Lower lobe of right lung (tissue), 2 donors: ENCODE results near the gene CASZ1. TPM values are rescaled to one million over a fixed set of nuclear protein-coding genes. Genes with fewer than 3 reads are reported as not detected.

Experiments used
- ATAC-seq, 2 donors: fragments of 200-7000 bp; cut with Tn5 transposase; one replicate each; pipeline ENCODE4 v1.9.1; 2020 to 2022; ENCODE audit warnings: mild to moderate bottlenecking in 2 of 2, moderate library complexity in 2 of 2
- DNase-seq: peaks from one replicate; pipeline ENCODE4 v3.0.0-alpha.2; 2020
- H3K27ac ChIP-seq: fragments of 200-600 bp; one replicate; pipeline ENCODE4 v1.8.0; 2022
- H3K27me3 ChIP-seq: fragments of 200-600 bp; one replicate; pipeline ENCODE4 v1.8.0; 2022; ENCODE audit warnings: low read depth
- H3K36me3 ChIP-seq: fragments of 200-600 bp; one replicate; pipeline ENCODE4 v1.8.0; 2022; ENCODE audit warnings: mild to moderate bottlenecking
- H3K4me1 ChIP-seq: fragments of 200-600 bp; one replicate; pipeline ENCODE4 v1.8.0; 2022
- H3K4me3 ChIP-seq: fragments of 200-600 bp; one replicate; pipeline ENCODE4 v1.8.0; 2022; ENCODE audit warnings: mild to moderate bottlenecking
- H3K9me3 ChIP-seq: fragments of 200-600 bp; one replicate; pipeline ENCODE4 v1.8.0; 2022
- intact Hi-C: fragments of 100-400 bp; cut with DNase I; formaldehyde crosslinking; loops from one replicate; pipeline ENCODE4 v1.11.0; 2022
- total RNA-seq: library from RNA; stranded (reverse); fragmentation: NEBNext Ultra II Directional; extraction: Animal tissue kit (Norgen Biotek cat#: 25700); gene quantifications from one replicate; pipeline ENCODE4 v1.2.1, GENCODE V29; 2021
- TF ChIP-seq, protein P1 (sequence below): fragments of 200-600 bp; IDR thresholded peaks from one replicate; pipeline ENCODE4 v1.8.0; 2022; ENCODE audit warnings: antibody characterized with exemption, mild to moderate bottlenecking
- donor health status: DM: no; HTN: yes; CAD: no; lungs with severe emphysema.

CASZ1 gene
- total RNA-seq, 1 donor from 2014 or later, result 47.5 TPM

- Histone ChIP-seq H3K4me1 (peaks cover 24% of the 10 kb centered on the region), H3K27ac (no peak overlapping the region), H3K27me3 (no peaks in the 10 kb centered on the region)
Measured at GRCh38 chr1:10735563-10736305, 60.7 kb downstream of the CASZ1 start.

DNA sequence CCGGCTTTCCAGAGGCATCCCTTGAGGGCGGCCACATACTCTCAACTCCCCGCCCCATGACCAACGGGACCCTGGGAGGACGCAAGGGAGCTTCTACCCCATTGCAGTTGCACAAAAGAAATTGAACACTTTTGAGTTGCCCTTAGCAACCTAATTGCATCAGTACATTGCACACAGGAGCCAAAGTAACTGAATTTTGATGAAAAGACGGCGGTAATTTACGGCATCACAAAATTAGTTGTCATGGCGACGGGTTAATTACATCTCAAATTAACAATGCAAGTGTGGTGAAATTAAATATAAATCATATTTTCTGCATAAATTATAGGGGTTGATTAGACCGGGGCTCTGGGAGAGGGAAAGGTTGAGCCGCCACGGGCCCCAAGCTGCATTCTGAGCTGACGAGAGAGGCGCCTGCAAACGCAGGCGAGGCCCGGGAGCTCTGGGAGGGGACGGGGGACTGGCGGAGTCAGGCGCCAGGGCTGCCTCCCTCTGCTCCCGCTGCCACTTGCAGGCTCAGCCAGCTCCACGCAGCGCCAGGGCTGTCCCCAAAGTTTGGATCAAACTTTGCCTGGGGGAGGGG lies 61.4 kb downstream of the CASZ1 start:
- Histone ChIP-seq H3K27ac (no peak overlapping the region), H3K9me3 (no peaks in the 10 kb centered on the region), H3K36me3 (no peaks in the 10 kb centered on the region), H3K27me3 (no peaks in the 10 kb centered on the region), H3K4me3 (no peak overlapping the region), H3K4me1 (peaks cover 24% of the 10 kb centered on the region)
- ATAC-seq, result no peak
- TF ChIP-seq, protein P1, sequence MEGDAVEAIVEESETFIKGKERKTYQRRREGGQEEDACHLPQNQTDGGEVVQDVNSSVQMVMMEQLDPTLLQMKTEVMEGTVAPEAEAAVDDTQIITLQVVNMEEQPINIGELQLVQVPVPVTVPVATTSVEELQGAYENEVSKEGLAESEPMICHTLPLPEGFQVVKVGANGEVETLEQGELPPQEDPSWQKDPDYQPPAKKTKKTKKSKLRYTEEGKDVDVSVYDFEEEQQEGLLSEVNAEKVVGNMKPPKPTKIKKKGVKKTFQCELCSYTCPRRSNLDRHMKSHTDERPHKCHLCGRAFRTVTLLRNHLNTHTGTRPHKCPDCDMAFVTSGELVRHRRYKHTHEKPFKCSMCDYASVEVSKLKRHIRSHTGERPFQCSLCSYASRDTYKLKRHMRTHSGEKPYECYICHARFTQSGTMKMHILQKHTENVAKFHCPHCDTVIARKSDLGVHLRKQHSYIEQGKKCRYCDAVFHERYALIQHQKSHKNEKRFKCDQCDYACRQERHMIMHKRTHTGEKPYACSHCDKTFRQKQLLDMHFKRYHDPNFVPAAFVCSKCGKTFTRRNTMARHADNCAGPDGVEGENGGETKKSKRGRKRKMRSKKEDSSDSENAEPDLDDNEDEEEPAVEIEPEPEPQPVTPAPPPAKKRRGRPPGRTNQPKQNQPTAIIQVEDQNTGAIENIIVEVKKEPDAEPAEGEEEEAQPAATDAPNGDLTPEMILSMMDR, result no peak
- no peak for DNase-seq
- intact Hi-C loops, result no loop called here

More at GRCh38 chr1:10735563-10736305, 60.7 kb downstream of the CASZ1 start:
- intact Hi-C loops, result no loop called here
- H3K9me3 ChIP-seq, result no peaks in the 10 kb centered on the region
- no peaks in the 10 kb centered on the region for H3K36me3 ChIP-seq
- no peak for ATAC-seq
- DNase-seq, result no peak
- no peak overlapping the region for H3K4me3 ChIP-seq
- TF ChIP-seq, protein P1, result no peak

DNA sequence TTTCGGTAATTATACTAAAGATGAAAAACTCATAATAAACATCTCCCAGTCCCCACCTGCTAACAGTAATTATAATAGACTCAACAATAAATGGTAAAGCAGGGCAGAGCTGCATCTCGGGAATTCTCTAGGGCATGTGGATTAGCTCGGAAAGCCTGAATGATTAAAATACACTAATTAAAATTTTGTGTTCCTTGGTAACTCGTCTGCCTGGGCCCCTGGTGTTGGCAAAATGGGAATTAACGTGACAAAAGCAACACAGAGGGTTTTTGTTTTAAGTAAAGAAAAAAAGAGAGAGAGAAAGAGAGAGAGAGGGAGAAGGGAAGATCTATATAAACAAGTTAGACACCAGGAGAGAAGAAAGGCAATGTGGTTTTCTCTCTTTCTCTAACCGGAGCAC lies 62.1 kb downstream of the CASZ1 start:
- intact Hi-C loops, result no loop called here
- TF ChIP-seq, protein P1, result no peak
- Histone ChIP-seq H3K27ac (no peak overlapping the region), H3K4me1 (peaks cover 24% of the 10 kb centered on the region), H3K27me3 (no peaks in the 10 kb centered on the region), H3K9me3 (no peaks in the 10 kb centered on the region), H3K4me3 (no peak overlapping the region), H3K36me3 (no peaks in the 10 kb centered on the region)
- DNase-seq, result no peak
- ATAC-seq, result no peak

DNA sequence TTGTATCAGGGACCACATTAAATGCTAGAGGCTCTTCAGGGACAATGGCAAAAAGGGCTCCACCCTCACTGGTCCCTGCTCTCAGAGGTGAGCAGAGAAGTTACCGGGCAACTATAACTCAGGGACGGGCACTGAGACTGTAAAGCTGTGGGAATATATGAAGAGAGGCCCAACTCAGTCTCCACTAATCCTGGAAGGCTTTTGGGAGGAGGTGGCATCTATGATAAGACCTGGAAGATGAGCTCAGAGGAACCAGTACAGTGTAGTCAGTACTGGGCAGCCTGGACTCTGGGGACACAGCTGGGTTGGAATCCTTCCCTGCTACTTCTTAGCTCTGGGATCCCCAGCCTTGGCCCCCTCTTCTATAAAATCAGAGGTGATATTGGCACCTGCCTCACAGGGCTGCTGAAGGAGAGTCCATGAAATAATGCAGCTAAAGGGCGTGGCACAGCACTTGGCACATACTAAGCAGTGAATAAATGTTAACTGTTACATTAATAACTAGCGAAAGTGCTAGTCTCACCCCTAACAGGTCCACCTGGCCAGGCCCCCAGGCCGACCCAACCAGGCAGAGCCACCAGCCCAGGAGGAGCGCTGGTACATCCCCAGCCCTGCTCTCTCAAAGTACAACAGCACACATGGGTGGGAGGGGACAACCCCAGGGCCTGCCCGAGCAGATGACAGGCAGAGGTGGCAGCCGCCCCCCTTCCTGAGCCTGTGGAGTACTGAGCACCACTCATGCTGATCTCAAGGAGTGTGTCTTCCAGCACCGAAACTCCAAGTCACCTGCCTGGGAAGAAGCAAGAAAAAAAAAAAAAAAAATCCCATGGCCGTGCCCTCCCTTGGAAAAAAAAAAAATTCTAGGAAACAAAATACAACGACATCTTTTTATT lies 62.7 kb downstream of the CASZ1 start:
- ATAC-seq (peak; percentile 78 to 81), DNase-seq (peak; percentile 81)
- Histone ChIP-seq H3K4me1 (peaks cover 23% of the 10 kb centered on the region), H3K36me3 (no peaks in the 10 kb centered on the region), H3K27ac (peak overlapping the region; percentile 36), H3K4me3 (no peak overlapping the region), H3K27me3 (no peaks in the 10 kb centered on the region), H3K9me3 (no peaks in the 10 kb centered on the region)
- TF ChIP-seq, protein P1, result no peak
- intact Hi-C loops, result no loop called here

DNA sequence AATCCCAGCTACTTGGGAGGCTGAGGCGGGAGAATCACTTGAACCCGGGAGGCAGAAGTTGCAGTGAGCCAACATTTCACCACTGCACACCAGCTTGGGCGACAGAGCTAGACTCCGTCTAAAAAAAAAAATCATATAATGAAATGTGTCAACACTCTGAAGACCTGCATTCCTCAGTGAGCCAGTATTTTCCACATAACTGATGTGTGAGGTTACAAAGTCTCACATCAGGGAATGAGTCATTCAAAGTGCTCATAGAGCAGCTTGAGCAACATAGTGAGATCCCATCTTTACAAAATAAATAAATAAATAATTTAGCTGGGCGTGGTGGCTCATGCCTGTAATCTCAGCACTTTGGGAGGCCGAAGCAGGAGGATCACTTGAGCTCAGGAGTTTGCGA lies 65.5 kb downstream of the CASZ1 start:
- Histone ChIP-seq H3K36me3 (no peaks in the 10 kb centered on the region), H3K27me3 (no peaks in the 10 kb centered on the region), H3K9me3 (no peaks in the 10 kb centered on the region), H3K4me1 (peaks cover 13% of the 10 kb centered on the region), H3K4me3 (no peak overlapping the region), H3K27ac (peak overlapping the region; percentile 8)
- intact Hi-C loops, result no loop called here
- DNase-seq (no peak), ATAC-seq (peak; percentile 13 to 50)
- TF ChIP-seq, protein P1, result no peak
